Motor neuron (in vitro differentiated cells): ENCODE results near the gene DNM1L. TPM values are rescaled to one million over a fixed set of nuclear protein-coding genes. Genes with fewer than 3 reads are reported as not detected.

ENCODE experiments used
- ATAC-seq, 8 experiments: fragments of 200-7000 bp; cut with Tn5 transposase; replicated peaks in 6 of 8; 2 replicates each; pipeline ENCODE4 v1.8.0; 2021; ENCODE audit warnings: mild to moderate bottlenecking in 8 of 8, moderate library complexity in 8 of 8
- H3K27ac ChIP-seq, 2 donors: fragments of 250-450 bp; sonication (Bioruptor Pico); 2 replicates each; pipeline ENCODE4 v1.9.0; 2021; ENCODE audit warnings: antibody characterized with exemption in 2 of 2, mild to moderate bottlenecking in 2 of 2, moderate library complexity in 1 of 2
- H3K4me1 ChIP-seq, 2 donors: fragments of 250-450 bp; sonication (Bioruptor Pico); replicated peaks in 1 of 2; 2 replicates each; pipeline ENCODE4 v1.6.1; 2021; ENCODE audit warnings: antibody characterized with exemption in 2 of 2, mild to moderate bottlenecking in 2 of 2, moderate library complexity in 1 of 2
- H3K4me3 ChIP-seq, 5 donors: fragments of 250-450 bp; sonication (Bioruptor Pico); 2 replicates each; pipeline ENCODE4 v1.9.0; 2021; ENCODE audit warnings: antibody characterized with exemption in 5 of 5, mild to moderate bottlenecking in 5 of 5, moderate library complexity in 4 of 5
- WGBS, 10 experiments: fragments of 450-650 bp; shearing (Covaris generic); methylation state at CpG; one replicate each; pipeline ENCODE4 v1.0.0; 2022; 5-methylcytosine and 5-hydroxymethylcytosine counted together
- in situ Hi-C, 9 experiments: fragments of 400-800 bp; cut with MboI; loops; one replicate each; pipeline ENCODE4 v1.15.0; 2021; ENCODE audit warnings: low sequenced_read_pairs in 9 of 9, low pct_unique_long_range_greater_than_20kb in 2 of 9; ENCODE audit not compliant: unreplicated experiment in 9 of 9
- total RNA-seq, 8 experiments: library from RNA; unstranded; fragments of 300-600 nt; gene quantifications; 2 replicates each; pipeline versions ENCODE4 v1.2.3 to v1.2.4, GENCODE V29; 2022

Gene DNM1L
- total RNA-seq, 8 experiments from 2014 or later, result 38.7 to 103 (median 62.3) TPM

DNA sequence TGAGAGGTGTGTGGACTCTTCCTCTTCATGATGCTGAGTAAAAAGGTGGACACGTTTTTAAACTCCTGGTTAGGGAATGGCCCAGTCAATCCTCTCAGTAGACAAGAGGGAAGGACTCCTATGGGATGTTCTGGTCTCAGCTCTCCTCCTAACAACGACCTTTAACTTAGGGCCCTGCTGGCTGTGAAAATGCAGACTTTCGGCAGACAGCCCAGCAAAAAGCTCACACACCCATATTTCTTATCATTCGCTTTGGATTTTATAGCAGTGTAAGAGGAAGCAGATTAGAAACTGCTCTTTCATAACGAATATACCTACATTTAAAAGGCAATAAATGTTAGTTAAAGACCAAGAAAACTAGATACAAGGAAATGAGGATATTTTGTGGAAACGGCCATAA lies 94.6 kb downstream of the DNM1L start:
- in situ Hi-C loops, result loop anchor here in 7 of 9 experiments (25.0 kb wide), 3 partner anchors 164 to 1264 kb away; partner anchors contain the start of gene ALG10 (in 5 of the 7)
- 4 to 86% (median 55%) methylated on average over 2 to 6 of the region's 6 CpGs for WGBS, 10 experiments
- no peak overlapping the region for H3K4me3 ChIP-seq
- H3K27ac ChIP-seq, result no peak overlapping the region
- ATAC-seq, result no peak
- H3K4me1 ChIP-seq, result no peaks in the 10 kb centered on the region

DNA sequence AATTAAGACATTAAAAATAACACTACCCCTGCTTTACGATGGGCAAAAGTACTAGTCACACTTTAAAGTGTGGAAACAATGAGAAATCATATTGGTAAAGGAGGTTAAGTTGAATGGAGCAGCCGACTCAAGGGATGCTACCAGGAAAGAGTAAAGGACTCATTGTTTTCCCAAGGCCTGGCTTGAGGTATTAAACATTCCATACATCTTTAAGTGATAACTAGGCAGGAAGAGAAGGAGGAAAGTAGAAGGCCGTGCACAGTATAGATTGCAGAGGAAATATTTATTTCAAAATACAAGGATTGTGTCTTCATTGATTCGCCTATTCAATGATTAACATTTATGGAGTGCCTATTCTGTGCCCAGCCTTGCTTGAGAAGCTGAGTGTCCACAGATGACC lies 97.2 kb downstream of the DNM1L start:
- WGBS, 10 experiments, result 0 to 100% (median 88%) methylated on average over 2 to 4 of the region's 4 CpGs
- no peak for ATAC-seq
- in situ Hi-C loops, result no loop called here
- Histone ChIP-seq H3K27ac (no peak overlapping the region), H3K4me3 (no peak overlapping the region), H3K4me1 (no peaks in the 10 kb centered on the region)

DNA sequence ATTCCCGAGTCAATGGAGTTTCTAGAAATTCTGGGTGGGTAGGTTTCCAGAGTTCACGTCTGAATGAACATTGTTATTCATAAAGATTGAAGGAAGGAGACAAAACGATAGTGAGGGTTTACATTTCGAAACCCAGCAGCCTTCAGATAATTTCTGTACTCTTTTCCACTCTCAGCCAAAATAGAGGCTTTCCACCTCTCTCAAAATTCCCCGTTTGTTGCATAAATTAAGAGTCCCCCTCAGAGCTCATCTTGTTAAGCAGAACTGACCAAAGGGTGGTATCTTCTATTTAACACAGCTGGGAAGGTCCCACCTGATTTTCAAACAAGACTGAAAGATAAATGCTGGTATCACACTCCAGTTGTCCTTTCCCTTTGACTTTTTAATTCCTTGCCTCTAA lies 98.1 kb downstream of the DNM1L start:
- in situ Hi-C loops, result no loop called here
- no peak overlapping the region for H3K4me3 ChIP-seq
- 8 to 96% (median 37%) methylated on average over 1 to 5 of the region's 5 CpGs; no CpG with 5 or more reads in 2 of the 10 experiments for WGBS, 10 experiments
- no peak overlapping the region for H3K27ac ChIP-seq
- no peaks in the 10 kb centered on the region for H3K4me1 ChIP-seq
- ATAC-seq, result no peak

DNA sequence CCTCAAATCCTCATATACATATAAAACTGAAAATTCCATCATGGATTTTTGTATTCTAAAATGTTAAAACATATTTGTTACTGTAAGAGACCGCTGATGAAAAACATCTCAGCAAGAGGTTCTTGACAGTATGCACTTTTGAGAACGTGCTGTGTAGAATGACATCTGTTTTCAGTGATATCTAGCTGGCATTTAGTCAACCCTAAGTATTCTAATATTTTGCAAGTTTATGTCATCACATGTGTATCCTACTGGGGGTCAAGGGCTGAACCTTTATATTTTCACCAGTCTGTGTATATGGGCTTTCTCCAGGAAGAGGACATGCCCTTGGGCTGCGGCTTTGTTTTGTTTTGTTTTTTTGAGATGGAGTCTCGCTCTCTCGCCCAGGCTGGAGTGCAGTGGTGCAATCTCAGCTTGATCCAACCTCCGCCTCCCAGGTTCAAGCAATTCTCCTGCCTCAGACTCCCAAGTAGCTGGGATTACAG lies 98.6 kb downstream of the DNM1L start:
- peak in 1 of 8 experiments; percentile 20 for ATAC-seq
- H3K4me1 ChIP-seq, result no peaks in the 10 kb centered on the region
- 6 to 100% (median 64%) methylated on average over 1 to 5 of the region's 6 CpGs; no CpG with 5 or more reads in 2 of the 10 experiments for WGBS, 10 experiments
- no peak overlapping the region for H3K4me3 ChIP-seq
- in situ Hi-C loops, result no loop called here
- no peak overlapping the region for H3K27ac ChIP-seq

DNA sequence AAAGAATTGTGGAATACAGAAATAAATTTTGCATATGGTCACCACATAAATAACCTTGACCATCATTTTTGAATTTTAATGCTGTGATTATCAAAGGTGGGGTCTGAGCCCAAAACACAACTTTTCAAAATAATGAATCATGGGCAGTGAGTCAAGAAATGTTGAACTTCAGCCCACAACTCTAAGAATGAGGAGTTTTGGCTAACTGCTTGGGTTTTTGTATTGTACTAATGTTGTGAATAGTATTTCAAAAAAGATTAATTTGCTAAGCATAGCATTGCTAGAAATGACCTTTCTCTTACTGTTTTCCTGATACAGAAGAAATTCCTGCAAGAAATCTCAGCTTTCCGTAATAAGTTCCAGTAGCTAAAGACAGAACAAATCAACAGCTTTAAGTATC lies 101.0 kb downstream of the DNM1L start:
- no peak overlapping the region for H3K27ac ChIP-seq
- H3K4me3 ChIP-seq, result no peak overlapping the region
- in situ Hi-C loops, result no loop called here
- 0 to 100% (median 75%) methylated on average over 1 of the region's 1 CpG; no CpG with 5 or more reads in 1 of the 10 experiments for WGBS, 10 experiments
- no peaks in the 10 kb centered on the region for H3K4me1 ChIP-seq
- ATAC-seq, result no peak

DNA sequence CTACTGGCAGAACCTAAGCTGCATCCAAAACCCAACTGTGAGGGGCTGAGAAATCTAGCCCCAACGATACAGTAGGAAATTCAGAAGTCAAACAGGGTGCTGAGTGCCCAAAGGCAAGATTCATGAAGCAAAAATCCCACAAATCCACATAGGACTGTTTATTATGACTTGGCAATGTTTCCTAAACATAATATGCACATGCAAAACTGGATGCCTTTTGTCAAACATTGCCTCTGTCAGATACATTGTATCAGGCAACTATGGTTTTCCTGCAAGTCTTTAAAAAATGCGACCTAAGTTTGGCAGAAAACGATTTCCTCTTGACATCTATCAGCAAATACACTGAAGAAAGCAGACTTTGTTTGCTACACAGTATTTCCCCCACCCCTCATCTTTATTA lies 103.9 kb downstream of the DNM1L start:
- Histone ChIP-seq H3K27ac (no peak overlapping the region), H3K4me1 (peaks cover 0 to 7% of the 10 kb centered on the region in 2 donors), H3K4me3 (no peak overlapping the region)
- peak in 1 of 8 experiments; percentile 27 for ATAC-seq
- in situ Hi-C loops, result no loop called here
- WGBS, 10 experiments, result 17 to 100% (median 88%) methylated on average over 1 to 3 of the region's 3 CpGs; no CpG with 5 or more reads in 1 of the 10 experiments

DNA sequence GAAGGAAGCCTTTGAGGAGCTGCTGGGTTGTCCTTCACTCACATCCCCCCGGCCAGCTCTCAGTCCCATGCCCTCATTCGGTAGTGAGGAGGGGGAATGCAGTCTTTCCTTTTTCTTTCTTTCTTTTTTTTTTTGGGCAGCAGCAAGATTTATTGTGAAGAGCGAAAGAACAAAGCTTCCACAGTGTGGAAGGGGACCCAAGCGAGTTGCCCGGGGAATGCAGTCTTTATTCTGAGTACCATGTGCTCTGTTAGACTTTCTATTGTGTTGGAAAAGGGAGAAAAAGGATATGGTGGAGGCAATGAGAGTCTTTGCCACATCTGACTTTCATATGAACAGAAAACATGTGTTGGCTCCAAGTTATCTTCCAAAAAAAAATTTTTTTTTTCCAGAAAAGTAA lies 106.5 kb downstream of the DNM1L start:
- in situ Hi-C loops, result no loop called here
- Histone ChIP-seq H3K4me1 (peaks cover 0 to 7% of the 10 kb centered on the region in 2 donors), H3K27ac (no peak overlapping the region), H3K4me3 (no peak overlapping the region)
- ATAC-seq, result peak in 5 of 8 experiments; percentile 26 to 89 (median 60)
- 0 to 50% (median 17%) methylated on average over 2 to 5 of the region's 5 CpGs; no CpG with 5 or more reads in 2 of the 10 experiments for WGBS, 10 experiments

DNA sequence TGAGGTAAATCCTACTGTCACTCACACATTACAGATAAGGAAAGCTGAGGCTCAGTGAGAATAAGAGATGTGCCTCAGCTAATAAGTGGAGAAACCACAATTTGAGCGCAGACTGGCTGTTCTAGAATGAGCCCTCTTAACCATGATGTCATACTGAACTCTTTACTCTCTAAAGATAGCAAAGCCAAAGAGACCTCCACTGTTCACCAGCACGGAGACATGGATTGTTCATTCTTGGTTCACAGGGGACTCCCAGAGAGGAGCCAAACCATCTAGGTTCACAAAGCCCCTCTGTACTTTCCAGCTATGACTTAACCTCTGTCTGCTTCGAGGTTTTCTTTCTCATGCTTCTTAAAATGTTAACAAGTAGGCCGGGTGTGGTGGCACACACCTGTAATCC lies 109.3 kb downstream of the DNM1L start:
- WGBS, 10 experiments, result 0 to 93% (median 40%) methylated on average over 1 to 3 of the region's 4 CpGs; no CpG with 5 or more reads in 4 of the 10 experiments
- no peak for ATAC-seq
- Histone ChIP-seq H3K4me3 (no peak overlapping the region), H3K27ac (no peak overlapping the region), H3K4me1 (peaks cover 0 to 7% of the 10 kb centered on the region in 2 donors)
- in situ Hi-C loops, result no loop called here

DNA sequence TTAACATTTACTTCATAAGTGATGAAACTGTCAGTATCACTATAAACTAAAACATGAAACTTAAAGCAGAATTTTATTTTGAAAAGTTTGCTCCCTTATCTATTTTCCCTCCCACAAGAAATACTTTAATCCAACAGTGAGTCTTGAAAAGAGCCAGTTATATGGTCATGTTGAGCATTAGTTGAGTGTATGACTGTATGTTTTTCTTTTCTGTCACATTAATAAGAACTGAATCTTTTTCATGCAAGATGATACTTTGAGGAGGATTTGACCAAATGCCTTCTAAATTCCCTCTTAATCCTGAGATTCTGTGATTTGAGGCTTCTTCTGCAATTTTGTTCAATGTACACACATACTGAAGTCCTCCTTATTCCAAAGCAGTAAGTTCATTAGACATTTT lies 110.3 kb downstream of the DNM1L start:
- ATAC-seq, result no peak
- no peak overlapping the region for H3K27ac ChIP-seq
- in situ Hi-C loops, result no loop called here
- peaks cover 0 to 7% of the 10 kb centered on the region in 2 donors for H3K4me1 ChIP-seq
- no peak overlapping the region for H3K4me3 ChIP-seq

DNA sequence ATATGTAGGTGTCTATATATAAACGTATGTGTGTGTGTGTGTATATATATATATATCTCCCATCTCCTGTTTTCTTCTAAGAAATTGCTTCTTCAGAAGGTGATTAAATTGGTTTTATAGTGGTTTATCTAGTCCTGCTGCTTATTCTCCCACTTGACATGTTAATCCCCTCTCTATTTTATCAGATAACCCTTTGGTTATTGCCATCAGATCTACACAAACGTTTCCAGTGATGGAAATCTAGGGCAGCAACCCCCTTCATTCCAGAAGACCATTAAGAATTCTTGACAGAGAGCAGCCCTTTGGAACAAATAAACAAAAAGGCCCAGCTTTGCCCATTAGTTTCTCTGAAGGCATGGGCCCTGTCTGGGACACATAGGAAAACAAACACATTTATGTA lies 110.8 kb downstream of the DNM1L start:
- Histone ChIP-seq H3K4me1 (peaks cover 0 to 7% of the 10 kb centered on the region in 2 donors), H3K4me3 (no peak overlapping the region), H3K27ac (no peak overlapping the region)
- 0 to 90% (median 67%) methylated on average over 1 to 2 of the region's 2 CpGs; no CpG with 5 or more reads in 2 of the 10 experiments for WGBS, 10 experiments
- no peak for ATAC-seq
- in situ Hi-C loops, result no loop called here

DNA sequence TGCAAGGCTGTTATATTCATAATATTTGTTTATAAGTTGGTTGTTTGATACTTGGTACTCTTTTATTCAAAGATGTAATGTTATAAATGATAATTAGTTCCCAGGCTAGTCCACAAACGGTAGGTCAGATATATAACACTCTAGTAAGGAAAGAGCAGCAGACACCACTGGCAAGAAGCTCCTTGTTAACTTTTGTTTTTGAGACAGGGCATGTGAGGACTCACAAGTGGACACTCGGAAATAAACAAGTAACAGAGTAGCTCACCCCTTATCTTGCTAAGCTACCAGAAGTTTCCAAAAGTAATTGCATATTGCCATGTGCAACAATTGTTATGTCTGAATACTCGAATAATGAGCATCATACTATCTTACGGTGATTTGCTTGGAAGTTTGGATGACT lies 115.2 kb downstream of the DNM1L start:
- Histone ChIP-seq H3K4me3 (no peak overlapping the region), H3K27ac (no peak overlapping the region), H3K4me1 (no peaks in the 10 kb centered on the region)
- in situ Hi-C loops, result no loop called here
- no peak for ATAC-seq
- WGBS, 10 experiments, result 0 to 95% (median 67%) methylated on average over 1 to 4 of the region's 4 CpGs; no CpG with 5 or more reads in 1 of the 10 experiments

Other genes starting within 250 kb of the DNM1L start
- gene YARS2, start 76.6 kb downstream of the DNM1L start, total RNA-seq, result 10 to 100 TPM; 13.3 to 30.4 (median 19.5) TPM
- gene PKP2, start 217.5 kb downstream of the DNM1L start, total RNA-seq, result 1 to 10 TPM in 5 of 8 experiments, under 1 TPM in 2, not detected in 1; 0.21 to 7.1 (median 1.7) TPM